ENCODE results near the gene SLC37A1.

SLC37A1 gene

GRCh38 chr21:42507418-42507817 lies 6.2 kb upstream of the SLC37A1 start:
- DNase-seq (ENCODE audit: low spot score) = no peak

- DNase-seq (ENCODE audit: low spot score) = no peak
Observed at GRCh38 chr21:42508371-42508770, 5.3 kb upstream of the SLC37A1 start.

DNA sequence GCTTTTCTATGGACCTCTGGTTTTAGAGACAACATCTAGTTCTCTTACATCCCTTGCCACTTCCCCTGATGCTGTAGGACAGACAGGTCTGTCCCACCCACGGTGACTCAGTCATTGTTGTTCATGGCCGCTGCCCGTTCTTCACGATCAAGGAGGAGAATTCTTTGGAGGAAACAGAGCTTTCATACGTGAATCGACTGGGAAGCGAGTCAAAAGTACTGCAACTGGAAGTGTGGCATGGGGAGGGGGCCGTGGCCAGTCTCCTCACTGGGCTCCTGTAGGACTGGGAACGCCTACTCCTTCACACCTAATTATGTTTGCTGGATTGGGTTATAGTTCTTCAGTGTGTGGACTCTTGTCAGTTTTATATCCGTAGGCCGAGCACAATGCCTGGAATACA lies 4.4 kb upstream of the SLC37A1 start:
- DNase-seq (ENCODE audit: low spot score) = no peak

GRCh38 chr21:42512346-42513034 lies 1.2 kb upstream of the SLC37A1 start:
- DNase-seq (ENCODE audit: low spot score) = no peak

GRCh38 chr21:42513985-42514882 lies 582 bp downstream of the SLC37A1 start:
- DNase-seq (ENCODE audit: low spot score) = peak; percentile 48

GRCh38 chr21:42514883-42515228 lies 1.2 kb downstream of the SLC37A1 start:
- no peak for DNase-seq (ENCODE audit: low spot score)

GRCh38 chr21:42515708-42516502 lies 2.3 kb downstream of the SLC37A1 start:
- no peak for DNase-seq (ENCODE audit: low spot score)

DNA sequence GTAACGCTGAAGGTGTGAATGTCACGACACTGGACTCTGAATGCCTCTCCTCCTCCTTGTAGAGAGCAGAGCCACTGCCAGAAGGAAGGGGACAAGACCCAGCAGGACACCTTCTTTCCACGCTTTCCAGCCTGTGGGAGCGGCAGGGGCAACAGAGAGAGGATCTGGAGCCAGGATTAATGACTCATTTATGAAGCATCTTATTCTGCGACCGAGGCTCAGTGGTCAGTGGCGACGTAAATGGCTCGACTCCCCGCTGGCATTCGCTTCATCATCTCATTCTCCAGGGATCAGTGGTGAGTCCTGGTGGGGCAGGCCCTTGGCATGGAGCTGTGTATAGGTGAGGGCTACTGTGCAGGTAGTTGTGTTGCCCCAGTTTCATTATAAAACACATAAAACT lies 4.6 kb downstream of the SLC37A1 start:
- DNase-seq (ENCODE audit: low spot score) = no peak

DNA sequence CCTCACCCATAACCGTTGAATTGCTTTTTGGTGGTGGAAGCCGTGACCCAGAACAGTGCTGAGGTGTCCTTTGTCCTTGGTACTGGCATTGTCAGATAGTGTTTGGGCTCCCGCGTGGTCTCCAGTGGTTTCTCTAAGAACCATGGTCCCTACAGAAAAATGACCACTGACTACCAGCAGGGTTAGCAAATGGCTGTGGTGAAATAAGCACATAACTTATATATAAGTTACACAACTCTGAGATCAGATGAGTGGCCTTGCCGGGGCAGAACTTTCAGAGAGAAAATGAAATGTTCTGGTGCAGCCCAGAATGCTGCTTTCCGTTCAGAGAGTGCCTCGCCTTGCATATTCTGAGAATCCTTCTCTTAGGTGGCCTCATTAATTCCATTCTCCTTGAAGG lies 5.0 kb downstream of the SLC37A1 start:
- no peak for DNase-seq (ENCODE audit: low spot score)

GRCh38 chr21:42520628-42521253 lies 7.1 kb downstream of the SLC37A1 start:
- DNase-seq (ENCODE audit: low spot score) = no peak

DNA sequence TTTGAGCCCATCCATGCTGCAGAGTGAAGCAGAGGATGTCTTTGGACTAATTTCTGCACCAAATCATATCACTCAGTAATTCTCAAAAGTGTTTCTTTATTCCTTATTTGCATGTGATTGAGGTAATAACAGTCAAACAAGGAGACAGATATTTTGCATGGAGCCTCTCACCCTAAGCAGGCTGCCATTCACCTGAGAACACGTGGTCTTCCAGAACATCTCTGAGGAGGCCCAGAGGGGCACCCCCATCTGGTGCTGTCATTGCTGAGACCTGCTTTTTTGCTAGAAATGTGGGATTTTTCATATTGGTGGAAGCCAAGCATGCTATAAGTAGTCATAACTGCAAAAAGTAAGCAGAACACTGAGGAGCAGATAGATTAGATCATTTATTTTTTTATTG lies 7.7 kb downstream of the SLC37A1 start:
- DNase-seq (ENCODE audit: low spot score) = no peak

- no peak for DNase-seq (ENCODE audit: low spot score)
Observed at GRCh38 chr21:42521805-42522204, 8.2 kb downstream of the SLC37A1 start.

DNA sequence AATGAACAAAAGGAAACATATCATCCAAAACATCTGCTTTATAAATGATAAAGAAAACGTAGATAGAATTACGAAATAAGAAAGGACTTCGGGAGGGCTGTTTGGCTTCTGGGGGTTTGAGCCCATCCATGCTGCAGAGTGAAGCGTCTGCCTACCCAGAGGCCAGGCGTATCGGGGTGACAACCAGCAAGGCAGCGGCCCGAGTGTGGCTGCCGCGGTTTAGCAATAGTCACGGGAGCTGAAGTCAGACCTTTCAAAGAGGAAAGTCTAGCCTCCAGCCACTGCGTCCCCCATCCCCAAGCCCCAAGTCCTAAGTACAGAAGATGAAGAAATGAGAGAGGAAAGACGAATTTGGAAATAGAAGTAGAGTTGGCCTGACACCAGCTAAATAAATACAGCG lies 8.6 kb downstream of the SLC37A1 start:
- DNase-seq (ENCODE audit: low spot score) = no peak

DNA sequence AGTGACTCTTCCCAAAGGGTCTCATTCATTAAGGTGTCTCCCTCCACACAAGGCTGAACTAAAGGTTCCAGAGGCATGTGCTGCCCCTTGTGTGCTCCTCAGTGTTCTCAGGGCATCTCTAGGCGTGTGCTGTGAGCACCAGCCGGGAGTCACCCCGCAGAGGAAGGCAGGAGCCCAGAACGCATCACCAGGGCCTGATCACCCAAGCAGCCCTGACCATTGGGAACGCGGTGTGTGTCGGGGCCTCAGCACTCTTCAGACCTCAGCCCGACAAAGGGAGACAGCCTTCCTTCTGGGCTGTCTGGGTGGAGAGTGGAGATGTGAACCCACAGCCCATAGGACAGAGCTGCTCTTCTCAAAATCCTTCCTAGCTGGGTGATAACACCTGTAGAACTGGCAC lies 9.1 kb downstream of the SLC37A1 start:
- no peak for DNase-seq (ENCODE audit: low spot score)

- DNase-seq (ENCODE audit: low spot score) = no peak
Observed at GRCh38 chr21:42523211-42523610, 9.6 kb downstream of the SLC37A1 start.

DNA sequence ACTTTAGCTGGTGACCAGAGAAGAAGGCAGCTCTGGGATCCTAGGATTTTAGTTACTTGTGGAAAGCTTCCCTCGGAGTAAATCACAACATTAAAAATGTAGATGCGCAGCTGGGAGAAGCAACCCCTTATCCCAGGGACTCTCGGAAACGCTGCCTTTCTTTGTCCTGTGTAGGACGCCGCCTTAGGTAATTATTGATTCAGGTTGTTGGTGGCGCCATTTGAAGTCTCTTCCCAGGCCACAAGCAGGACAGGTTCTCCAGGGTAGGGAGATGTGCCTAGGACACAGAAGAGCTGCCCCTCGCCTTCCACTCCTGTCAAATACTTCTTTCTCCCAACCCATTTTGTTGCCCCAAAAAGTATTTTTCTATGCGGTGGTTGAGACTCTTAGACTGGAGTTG lies 10.3 kb downstream of the SLC37A1 start:
- no peak for DNase-seq (ENCODE audit: low spot score)

DNA sequence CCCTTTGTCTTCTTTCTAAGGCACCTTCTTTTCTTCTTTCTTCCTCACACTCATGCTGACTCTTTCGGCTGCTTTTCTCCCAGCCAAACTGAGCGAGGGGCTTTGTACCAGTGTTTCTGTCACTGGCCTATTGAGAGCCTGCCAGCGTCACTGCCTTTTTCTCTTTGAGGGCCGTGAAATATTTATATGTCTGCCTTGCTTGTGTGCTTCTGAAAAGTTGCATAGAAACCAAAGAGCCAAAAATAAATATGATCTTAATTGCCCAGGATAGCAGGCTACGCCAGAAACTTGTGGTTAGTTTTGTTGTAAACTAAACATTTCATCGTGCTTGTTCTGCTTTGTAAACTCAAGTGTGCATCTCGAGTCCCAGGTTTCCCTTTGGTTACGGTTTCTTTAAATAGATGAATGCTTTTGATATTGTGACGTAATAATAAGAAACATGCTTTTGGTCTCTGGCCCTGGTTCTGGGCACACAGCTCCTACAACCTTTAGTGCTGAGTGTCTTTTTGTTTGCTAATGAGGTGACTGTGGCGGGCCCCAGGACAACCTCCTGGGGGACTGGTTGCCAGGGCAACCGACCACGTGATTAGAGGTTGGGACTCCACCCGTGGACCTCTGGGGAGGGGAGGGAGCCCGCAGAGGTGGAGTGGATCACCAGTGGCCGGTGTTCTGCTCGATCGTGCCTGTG lies 10.8 kb downstream of the SLC37A1 start:
- no peak for DNase-seq (ENCODE audit: low spot score)

DNA sequence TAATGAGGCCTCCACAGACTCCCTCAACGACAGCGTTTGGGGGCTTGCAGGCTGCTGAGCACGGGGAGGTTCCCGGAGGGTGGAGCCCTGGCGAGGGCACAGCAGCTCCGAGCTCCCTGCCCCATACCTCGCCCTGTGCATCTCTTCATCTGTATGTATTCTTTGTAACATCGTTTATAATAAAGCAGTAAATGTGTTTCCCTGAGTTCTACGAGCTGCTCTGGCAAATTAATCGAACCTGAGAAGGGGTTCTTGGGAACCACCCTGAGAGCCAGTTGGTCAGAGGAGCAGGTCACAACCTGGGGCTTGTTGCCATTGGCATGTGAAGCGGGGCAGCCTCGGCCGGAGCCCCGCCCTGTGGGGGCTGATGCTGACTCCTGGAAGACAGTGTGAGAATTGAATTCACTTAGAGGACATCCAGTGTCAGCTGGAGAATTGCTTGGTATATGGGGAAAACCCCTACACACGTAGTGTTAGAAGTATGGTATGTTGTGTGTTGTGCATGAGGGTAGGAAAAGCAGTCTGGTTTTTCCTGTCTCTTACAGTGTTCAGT lies 11.5 kb downstream of the SLC37A1 start:
- no peak for DNase-seq (ENCODE audit: low spot score)

DNA sequence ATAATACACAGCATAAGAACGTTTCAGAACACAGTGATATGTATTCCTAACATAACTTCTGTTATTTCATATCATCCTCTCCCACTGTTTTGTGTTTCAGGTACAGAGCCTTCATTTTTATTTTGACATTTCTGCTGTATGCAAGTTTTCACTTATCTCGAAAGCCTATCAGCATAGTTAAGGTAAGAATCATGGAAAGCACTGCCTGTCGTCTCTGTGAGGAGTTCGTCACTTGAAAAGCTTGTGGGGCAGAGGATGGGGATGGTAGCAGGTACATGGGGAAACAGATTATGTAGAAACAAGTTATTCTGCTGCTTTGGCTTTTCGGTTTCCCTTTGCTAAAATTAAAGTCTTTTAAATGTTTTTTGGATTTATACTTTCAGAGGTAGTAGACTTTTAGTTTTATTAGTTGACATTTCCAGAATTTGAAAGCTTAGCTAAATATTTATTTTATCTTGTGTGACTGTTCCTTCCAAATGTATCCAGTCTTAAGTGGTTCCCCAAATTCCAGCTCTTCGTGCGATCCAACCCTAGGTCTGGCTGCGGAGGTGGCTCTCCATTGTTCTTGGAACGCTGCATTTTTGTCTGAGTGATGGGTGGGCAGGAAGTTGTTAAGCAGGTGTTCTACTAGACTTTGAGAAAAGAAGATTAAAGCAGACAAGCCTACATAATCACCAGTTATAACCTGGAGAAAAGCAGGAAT lies 12.2 kb downstream of the SLC37A1 start:
- no peak for DNase-seq (ENCODE audit: low spot score)

GRCh38 chr21:42526379-42526727 lies 12.7 kb downstream of the SLC37A1 start:
- no peak for DNase-seq (ENCODE audit: low spot score)

DNA sequence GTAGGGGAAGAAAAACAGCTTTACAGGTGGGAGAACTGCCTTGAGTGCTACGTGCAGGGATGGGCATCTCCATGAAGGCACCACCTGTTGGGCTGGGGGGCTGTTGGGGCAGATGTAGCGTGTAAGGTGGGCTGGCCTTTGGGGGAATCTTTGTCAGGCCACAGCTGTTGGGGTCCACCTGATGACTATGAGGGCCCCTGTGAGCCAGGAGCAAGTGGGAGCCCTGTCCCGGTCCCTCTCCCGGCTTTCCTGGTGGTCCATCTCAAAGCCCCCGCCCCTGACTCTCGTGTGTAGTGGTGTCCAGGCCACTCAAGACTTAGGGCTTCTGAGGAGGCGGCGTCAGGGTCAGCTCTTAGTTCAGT lies 13.5 kb downstream of the SLC37A1 start:
- DNase-seq (ENCODE audit: low spot score) = no peak
